Measurements from ENCODE around the gene RNF220.
"Not testable (repeated sequence)": the region's sequence is repeated elsewhere in the genome, so short reads cannot be mapped to it uniquely, and the experiment has no call there.

The RNF220 gene

DNA sequence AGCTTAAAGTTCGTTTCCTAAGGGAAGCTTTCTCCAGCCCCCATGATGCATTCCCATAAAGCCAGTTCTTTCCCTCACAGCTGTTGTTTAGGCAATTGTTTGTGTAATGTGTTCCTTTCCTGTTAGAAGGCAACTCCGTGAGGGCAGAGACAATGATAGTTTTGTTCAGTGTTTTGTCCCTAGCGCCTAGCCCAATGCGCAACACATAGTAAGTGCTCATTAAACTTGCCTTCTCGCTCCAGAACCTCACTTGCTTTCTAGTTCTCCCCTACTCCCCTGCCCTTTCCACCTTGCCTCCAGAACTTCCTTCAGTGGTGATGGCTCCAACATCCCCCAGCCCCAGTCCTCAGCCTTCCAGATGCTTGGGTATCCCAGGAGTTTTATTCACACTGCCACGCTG lies 153.8 kb downstream of the RNF220 start:
- ChIA-PET CTCF (interaction anchor here (1.0 to 4.2 kb wide), 2 partner anchors 13 kb away, joined by 3 to 16 read pairs; no protein-coding TSS in a partner anchor), POLR2A (interaction anchor here (0.6 kb wide), 1 partner anchor 20 kb away, joined by 3 read pairs; no protein-coding TSS in a partner anchor)
- no peaks in the 10 kb centered on the region for H3K9me3 ChIP-seq (ENCODE audit: control extremely low read depth in 1 of 5, control insufficient read depth in 4 of 5, insufficient read depth in 2 of 5, low read depth in 1 of 5, low read length in 4 of 5)
- peaks cover 0 to 7% (median 4%) of the 10 kb centered on the region in 4 experiments for H3K4me1 ChIP-seq (ENCODE audit: control extremely low read depth in 1 of 4, control insufficient read depth in 4 of 4, insufficient read depth in 4 of 4, low read length in 3 of 4)
- H3K27ac ChIP-seq (ENCODE audit: insufficient read depth in 1 of 2, low read depth in 1 of 2, low read length in 2 of 2, poor library complexity in 1 of 2, severe bottlenecking in 2 of 2): no peak overlapping the region
- DNase-seq: no peak
- H3K36me3 ChIP-seq (ENCODE audit: control insufficient read depth in 4 of 4, insufficient read depth in 4 of 4, low read length in 3 of 4): peaks cover 10 to 48% (median 32%) of the 10 kb centered on the region in 4 experiments
- H3K4me3 ChIP-seq (ENCODE audit: control insufficient read depth in 1 of 7, extremely low read depth in 1 of 7, insufficient read depth in 4 of 7, low read depth in 2 of 7, low read length in 6 of 7): no peak overlapping the region
- 100% methylated on average over 5 of the region's 6 CpGs for whole genome bisulfite sequencing (ENCODE audit: insufficient coverage)
- H3K27me3 ChIP-seq (replicated peaks in 2 of 5; ENCODE audit: control insufficient read depth in 4 of 5, insufficient read depth in 5 of 5, low read length in 4 of 5): no peaks in the 10 kb centered on the region

DNA sequence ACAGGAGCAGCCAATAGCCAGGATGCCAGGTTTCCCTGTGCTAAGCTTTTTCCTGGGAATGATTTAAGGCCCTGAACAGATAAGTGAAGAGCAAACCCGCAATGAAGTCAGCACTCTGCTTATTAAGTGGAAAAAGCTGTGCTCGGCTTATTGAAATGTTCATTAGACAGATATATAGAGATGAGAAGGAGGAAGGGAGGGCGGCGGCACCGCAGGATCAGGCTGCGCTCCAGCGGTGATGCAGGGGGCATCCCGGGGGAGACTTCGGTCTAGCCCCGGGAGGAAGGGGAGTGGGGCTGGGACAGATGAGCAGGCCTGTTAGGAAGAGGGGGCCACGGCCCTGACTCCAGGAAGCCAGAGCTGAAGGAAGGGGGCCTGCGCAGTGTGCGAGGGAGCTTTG lies 154.3 kb downstream of the RNF220 start:
- no peak for DNase-seq
- 91% methylated on average over 10 of the region's 13 CpGs for WGBS (ENCODE audit: insufficient coverage)
- ChIA-PET POLR2A (no interaction called here), CTCF (interaction anchor here (1.0 to 4.2 kb wide), 2 partner anchors 13 kb away, joined by 3 to 16 read pairs; no protein-coding TSS in a partner anchor)
- H3K9me3 ChIP-seq (ENCODE audit: control extremely low read depth in 1 of 5, control insufficient read depth in 4 of 5, insufficient read depth in 2 of 5, low read depth in 1 of 5, low read length in 4 of 5): no peaks in the 10 kb centered on the region
- peaks cover 0 to 7% (median 4%) of the 10 kb centered on the region in 4 experiments for H3K4me1 ChIP-seq (ENCODE audit: control extremely low read depth in 1 of 4, control insufficient read depth in 4 of 4, insufficient read depth in 4 of 4, low read length in 3 of 4)
- H3K4me3 ChIP-seq (ENCODE audit: control insufficient read depth in 1 of 7, extremely low read depth in 1 of 7, insufficient read depth in 4 of 7, low read depth in 2 of 7, low read length in 6 of 7): no peak overlapping the region
- peak overlapping the region in 1 of 2 experiments; percentile 4 for H3K27ac ChIP-seq (ENCODE audit: insufficient read depth in 1 of 2, low read depth in 1 of 2, low read length in 2 of 2, poor library complexity in 1 of 2, severe bottlenecking in 2 of 2)
- peaks cover 10 to 48% (median 31%) of the 10 kb centered on the region in 4 experiments for H3K36me3 ChIP-seq (ENCODE audit: control insufficient read depth in 4 of 4, insufficient read depth in 4 of 4, low read length in 3 of 4)
- H3K27me3 ChIP-seq (replicated peaks in 2 of 5; ENCODE audit: control insufficient read depth in 4 of 5, insufficient read depth in 5 of 5, low read length in 4 of 5): no peaks in the 10 kb centered on the region

DNA sequence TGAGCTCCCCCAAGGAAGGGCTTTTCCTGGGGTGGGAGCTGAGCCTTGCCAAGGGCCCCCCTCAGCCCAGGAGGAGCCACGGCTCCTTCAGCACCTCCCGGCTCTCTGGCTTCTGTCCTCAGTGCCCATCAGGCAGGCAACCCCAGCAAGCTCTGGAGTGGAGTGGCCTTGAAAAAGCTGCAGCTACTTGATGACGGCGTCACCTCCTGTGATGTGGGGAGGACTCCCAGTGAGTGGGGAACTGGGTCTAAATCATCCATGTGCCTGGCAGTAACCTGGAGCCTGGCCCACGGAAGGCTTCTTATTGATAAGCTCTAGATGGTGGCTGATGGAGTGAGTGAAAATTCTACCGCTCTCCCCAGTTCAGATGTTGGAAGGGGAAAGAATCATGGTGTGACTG lies 154.9 kb downstream of the RNF220 start:
- no peaks in the 10 kb centered on the region for H3K27me3 ChIP-seq (replicated peaks in 2 of 5; ENCODE audit: control insufficient read depth in 4 of 5, insufficient read depth in 5 of 5, low read length in 4 of 5)
- POLR2A ChIA-PET: no interaction called here
- DNase-seq: no peak
- CTCF ChIA-PET: interaction anchor here (4.2 kb wide), 1 partner anchor 12 kb away, joined by 16 read pairs; no protein-coding TSS in a partner anchor
- peak overlapping the region in 1 of 2 experiments; percentile 4 for H3K27ac ChIP-seq (ENCODE audit: insufficient read depth in 1 of 2, low read depth in 1 of 2, low read length in 2 of 2, poor library complexity in 1 of 2, severe bottlenecking in 2 of 2)
- H3K36me3 ChIP-seq (ENCODE audit: control insufficient read depth in 4 of 4, insufficient read depth in 4 of 4, low read length in 3 of 4): peaks cover 10 to 52% (median 28%) of the 10 kb centered on the region in 4 experiments
- H3K4me1 ChIP-seq (ENCODE audit: control extremely low read depth in 1 of 4, control insufficient read depth in 4 of 4, insufficient read depth in 4 of 4, low read length in 3 of 4): peaks cover 0 to 7% (median 4%) of the 10 kb centered on the region in 4 experiments
- H3K9me3 ChIP-seq (ENCODE audit: control extremely low read depth in 1 of 5, control insufficient read depth in 4 of 5, insufficient read depth in 2 of 5, low read depth in 1 of 5, low read length in 4 of 5): no peaks in the 10 kb centered on the region
- 76% methylated on average over 5 of the region's 6 CpGs for WGBS (ENCODE audit: insufficient coverage)
- H3K4me3 ChIP-seq (ENCODE audit: control insufficient read depth in 1 of 7, extremely low read depth in 1 of 7, insufficient read depth in 4 of 7, low read depth in 2 of 7, low read length in 6 of 7): no peak overlapping the region

DNA sequence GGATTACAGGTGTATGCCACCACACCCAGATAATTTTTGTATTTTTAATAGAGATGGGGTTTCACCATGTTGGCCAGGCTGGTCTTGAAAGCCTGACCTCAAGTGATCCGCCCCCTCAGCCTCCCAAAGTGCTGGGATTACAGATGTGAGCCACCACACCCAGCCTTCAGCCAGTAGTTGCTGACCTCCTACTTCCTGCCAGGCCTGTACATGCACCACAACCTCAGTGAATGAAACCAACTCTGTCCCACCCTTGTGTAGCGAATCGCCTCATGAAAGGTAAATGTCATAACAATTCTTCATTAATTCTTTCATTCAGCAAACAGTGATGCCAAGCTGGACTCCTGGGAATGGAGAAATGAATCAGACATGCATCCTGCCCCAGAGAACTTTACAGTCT lies 155.6 kb downstream of the RNF220 start:
- H3K27ac ChIP-seq (ENCODE audit: insufficient read depth in 1 of 2, low read depth in 1 of 2, low read length in 2 of 2, poor library complexity in 1 of 2, severe bottlenecking in 2 of 2); POLR2A ChIA-PET; H3K27me3 ChIP-seq (replicated peaks in 2 of 5; ENCODE audit: control insufficient read depth in 4 of 5, insufficient read depth in 5 of 5, low read length in 4 of 5); H3K4me3 ChIP-seq (ENCODE audit: control insufficient read depth in 1 of 7, extremely low read depth in 1 of 7, insufficient read depth in 4 of 7, low read depth in 2 of 7, low read length in 6 of 7); H3K4me1 ChIP-seq (ENCODE audit: control extremely low read depth in 1 of 4, control insufficient read depth in 4 of 4, insufficient read depth in 4 of 4, low read length in 3 of 4); H3K9me3 ChIP-seq (ENCODE audit: control extremely low read depth in 1 of 5, control insufficient read depth in 4 of 5, insufficient read depth in 2 of 5, low read depth in 1 of 5, low read length in 4 of 5); DNase-seq: not testable (repeated sequence)
- H3K36me3 ChIP-seq (ENCODE audit: control insufficient read depth in 4 of 4, insufficient read depth in 4 of 4, low read length in 3 of 4): peaks cover 10 to 52% (median 30%) of the 10 kb centered on the region in 4 experiments
- WGBS (ENCODE audit: insufficient coverage): 92% methylated on average over 1 of the region's 3 CpGs
- CTCF ChIA-PET: interaction anchor here (4.2 kb wide), 1 partner anchor 12 kb away, joined by 29 read pairs; no protein-coding TSS in a partner anchor

DNA sequence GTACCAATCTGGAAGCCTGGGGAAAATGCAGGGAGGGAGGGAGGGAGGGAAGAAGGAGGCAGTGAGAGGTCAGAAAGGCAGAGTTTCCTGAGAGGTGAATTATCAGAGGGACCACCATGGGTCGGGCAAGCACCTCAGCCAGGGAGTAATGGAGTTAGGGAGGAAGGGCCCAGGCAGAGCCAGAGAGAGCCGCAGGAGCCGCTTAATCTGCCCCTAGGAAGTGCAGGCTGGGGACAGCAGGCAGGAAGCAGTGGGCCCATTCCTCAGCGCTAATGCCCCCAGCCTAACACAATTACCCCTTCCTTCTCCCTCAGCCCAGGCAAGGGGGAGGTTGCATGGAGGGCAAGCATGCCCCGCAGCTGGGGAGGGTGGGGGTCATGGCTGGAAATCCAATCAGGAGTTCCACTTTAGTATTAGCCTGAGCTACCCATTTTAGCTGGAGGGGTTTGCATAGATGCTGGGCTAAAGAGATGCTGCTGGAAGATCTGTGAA lies 160.2 kb downstream of the RNF220 start:
- Histone ChIP-seq H3K4me1 (ENCODE audit: control extremely low read depth in 1 of 4, control insufficient read depth in 4 of 4, insufficient read depth in 4 of 4, low read length in 3 of 4) (peaks cover 0 to 2% (median 0%) of the 10 kb centered on the region in 4 experiments), H3K36me3 (ENCODE audit: control insufficient read depth in 4 of 4, insufficient read depth in 4 of 4, low read length in 3 of 4) (peaks cover 0 to 49% (median 34%) of the 10 kb centered on the region in 4 experiments), H3K27ac (ENCODE audit: insufficient read depth in 1 of 2, low read depth in 1 of 2, low read length in 2 of 2, poor library complexity in 1 of 2, severe bottlenecking in 2 of 2) (no peak overlapping the region), H3K4me3 (ENCODE audit: control insufficient read depth in 1 of 7, extremely low read depth in 1 of 7, insufficient read depth in 4 of 7, low read depth in 2 of 7, low read length in 6 of 7) (no peak overlapping the region), H3K9me3 (ENCODE audit: control extremely low read depth in 1 of 5, control insufficient read depth in 4 of 5, insufficient read depth in 2 of 5, low read depth in 1 of 5, low read length in 4 of 5) (no peaks in the 10 kb centered on the region), H3K27me3 (replicated peaks in 2 of 5; ENCODE audit: control insufficient read depth in 4 of 5, insufficient read depth in 5 of 5, low read length in 4 of 5) (no peaks in the 10 kb centered on the region)
- ChIA-PET POLR2A (no interaction called here), CTCF (interaction anchor here (0.6 to 1.5 kb wide), 2 partner anchors 11 to 19 kb away, joined by 4 to 7 read pairs; no protein-coding TSS in a partner anchor)
- 100% methylated on average over 2 of the region's 5 CpGs for WGBS (ENCODE audit: insufficient coverage)
- no peak for DNase-seq

DNA sequence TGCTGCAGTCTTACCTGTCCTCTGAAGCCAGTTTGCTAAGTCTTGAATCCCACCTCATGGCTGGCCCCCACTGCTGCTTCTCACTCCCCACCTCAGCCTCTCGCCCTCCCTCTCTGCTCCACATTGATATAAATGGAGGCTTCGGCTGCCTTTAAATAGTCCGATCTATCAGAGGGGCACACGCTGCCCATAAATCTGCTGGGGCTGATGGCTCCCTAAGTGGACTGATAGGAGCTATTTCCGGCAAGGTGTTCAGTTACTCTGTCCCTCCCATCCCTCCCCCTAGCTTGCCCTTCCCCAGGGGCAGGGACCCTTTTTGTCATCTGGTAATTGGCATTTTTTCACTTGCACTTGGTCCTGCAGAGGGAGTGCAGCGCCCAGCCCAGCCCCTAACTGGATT lies 160.8 kb downstream of the RNF220 start:
- Histone ChIP-seq H3K4me1 (ENCODE audit: control extremely low read depth in 1 of 4, control insufficient read depth in 4 of 4, insufficient read depth in 4 of 4, low read length in 3 of 4) (peaks cover 0 to under 1% (median 0%) of the 10 kb centered on the region in 4 experiments), H3K9me3 (ENCODE audit: control extremely low read depth in 1 of 5, control insufficient read depth in 4 of 5, insufficient read depth in 2 of 5, low read depth in 1 of 5, low read length in 4 of 5) (no peaks in the 10 kb centered on the region), H3K36me3 (ENCODE audit: control insufficient read depth in 4 of 4, insufficient read depth in 4 of 4, low read length in 3 of 4) (peaks cover 0 to 50% (median 34%) of the 10 kb centered on the region in 4 experiments), H3K27me3 (replicated peaks in 2 of 5; ENCODE audit: control insufficient read depth in 4 of 5, insufficient read depth in 5 of 5, low read length in 4 of 5) (no peaks in the 10 kb centered on the region), H3K4me3 (ENCODE audit: control insufficient read depth in 1 of 7, extremely low read depth in 1 of 7, insufficient read depth in 4 of 7, low read depth in 2 of 7, low read length in 6 of 7) (no peak overlapping the region), H3K27ac (ENCODE audit: insufficient read depth in 1 of 2, low read depth in 1 of 2, low read length in 2 of 2, poor library complexity in 1 of 2, severe bottlenecking in 2 of 2) (no peak overlapping the region)
- DNase-seq: no peak
- WGBS (ENCODE audit: insufficient coverage): 99% methylated on average over 6 of the region's 6 CpGs
- ChIA-PET CTCF (interaction anchor here (1.2 to 1.5 kb wide), 4 partner anchors 11 to 87 kb away, joined by 3 to 7 read pairs (median 4); no protein-coding TSS in a partner anchor), POLR2A (no interaction called here)

DNA sequence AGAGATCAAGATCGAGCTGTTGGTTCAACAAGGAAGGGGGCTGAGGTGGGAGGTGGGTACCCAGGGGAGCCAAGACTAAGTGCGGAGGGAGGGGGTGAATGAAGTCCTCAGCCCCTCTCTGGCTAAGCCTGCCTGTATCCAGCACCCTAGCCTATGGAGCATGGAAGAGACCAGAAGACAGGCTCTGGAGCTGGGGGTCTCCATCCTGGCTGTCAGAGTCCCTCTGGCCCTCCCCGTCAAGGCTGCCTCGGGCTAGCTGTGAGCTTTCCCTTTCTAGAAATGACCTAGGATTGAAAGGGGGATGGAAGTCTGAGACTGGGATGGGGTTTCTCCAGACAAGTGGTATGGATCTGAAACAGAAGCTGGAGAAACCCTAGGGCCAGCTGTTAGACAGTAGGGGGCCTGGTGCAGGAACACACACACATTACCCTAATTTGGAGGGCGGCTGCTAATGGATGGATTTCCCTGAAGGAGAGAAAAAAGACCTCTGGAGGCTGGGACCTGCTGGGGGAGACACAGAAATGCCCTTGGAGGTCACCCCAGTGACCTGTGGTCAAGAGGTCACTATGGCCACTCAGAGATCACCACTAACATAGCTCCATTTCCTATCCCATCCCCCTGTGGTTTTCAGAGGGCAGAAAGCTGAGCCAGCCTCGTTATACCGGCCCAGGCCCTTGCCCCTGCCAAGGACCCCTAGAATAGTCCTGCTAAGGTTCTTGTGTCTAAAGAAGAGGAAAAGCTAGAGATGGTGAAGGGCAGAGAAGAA lies 161.4 kb downstream of the RNF220 start:
- 95% methylated on average over 4 of the region's 7 CpGs for WGBS (ENCODE audit: insufficient coverage)
- no peaks in the 10 kb centered on the region for H3K4me1 ChIP-seq (ENCODE audit: control extremely low read depth in 1 of 4, control insufficient read depth in 4 of 4, insufficient read depth in 4 of 4, low read length in 3 of 4)
- ChIA-PET CTCF (interaction anchor here (1.0 to 1.5 kb wide), 5 partner anchors 12 to 86 kb away, joined by 3 to 7 read pairs (median 3); no protein-coding TSS in a partner anchor), POLR2A (no interaction called here)
- DNase-seq: no peak
- H3K4me3 ChIP-seq (ENCODE audit: control insufficient read depth in 1 of 7, extremely low read depth in 1 of 7, insufficient read depth in 4 of 7, low read depth in 2 of 7, low read length in 6 of 7): no peak overlapping the region
- no peaks in the 10 kb centered on the region for H3K27me3 ChIP-seq (replicated peaks in 2 of 5; ENCODE audit: control insufficient read depth in 4 of 5, insufficient read depth in 5 of 5, low read length in 4 of 5)
- peaks cover 0 to 47% (median 32%) of the 10 kb centered on the region in 4 experiments for H3K36me3 ChIP-seq (ENCODE audit: control insufficient read depth in 4 of 4, insufficient read depth in 4 of 4, low read length in 3 of 4)
- H3K9me3 ChIP-seq (ENCODE audit: control extremely low read depth in 1 of 5, control insufficient read depth in 4 of 5, insufficient read depth in 2 of 5, low read depth in 1 of 5, low read length in 4 of 5): no peaks in the 10 kb centered on the region
- no peak overlapping the region for H3K27ac ChIP-seq (ENCODE audit: insufficient read depth in 1 of 2, low read depth in 1 of 2, low read length in 2 of 2, poor library complexity in 1 of 2, severe bottlenecking in 2 of 2)
